Measurements from ENCODE around the gene METTL9.

GRCh38 chr16:21626659-21627277, 27.4 kb downstream of the METTL9 start:
- no peak for TF ChIP-seq RAD21 (CRISPR knock-in tag; conservative IDR thresholded peaks at IDR 0.05 in 1 of 2, IDR thresholded peaks at IDR 0.05 in 1 of 2)
- no peak for TF ChIP-seq EZH2 (IDR thresholded peaks at IDR 0.05; ENCODE audit: borderline replicate concordance, low read depth, low read length)
- TF ChIP-seq GABPA (tag; conservative IDR thresholded peaks at IDR 0.05; ENCODE audit: low read depth): no peak

Data from K562 (cell line).